ENCODE results near the gene POLR2M. TPM values are rescaled to one million over a fixed set of nuclear protein-coding genes. Genes with fewer than 3 reads are reported as not detected.
A peak's percentile ranks its signal among the peaks of the same experiment; 100 is the strongest.

The POLR2M gene
- total RNA-seq, 2 donors from 2014 or later = 14.5 to 22.6 TPM

GRCh38 chr15:57761562-57761961 is 55.0 kb downstream of the POLR2M start:
- intact Hi-C loops (cut with DNase I) = no loop called here
- DNase-seq (no peak), ATAC-seq (no peak)
- 88 to 100% methylated on average over 1 of the region's 1 CpG for WGBS, 2 donors
- no peak overlapping the region for H3K4me3 ChIP-seq
- no peak overlapping the region for H3K27ac ChIP-seq
- no peaks in the 10 kb centered on the region for H3K27me3 ChIP-seq
- H3K36me3 ChIP-seq (replicated peaks in 1 of 2; ENCODE audit: insufficient read depth in 1 of 2, low read depth in 2 of 2) = no peaks in the 10 kb centered on the region
- TF ChIP-seq, protein P1, sequence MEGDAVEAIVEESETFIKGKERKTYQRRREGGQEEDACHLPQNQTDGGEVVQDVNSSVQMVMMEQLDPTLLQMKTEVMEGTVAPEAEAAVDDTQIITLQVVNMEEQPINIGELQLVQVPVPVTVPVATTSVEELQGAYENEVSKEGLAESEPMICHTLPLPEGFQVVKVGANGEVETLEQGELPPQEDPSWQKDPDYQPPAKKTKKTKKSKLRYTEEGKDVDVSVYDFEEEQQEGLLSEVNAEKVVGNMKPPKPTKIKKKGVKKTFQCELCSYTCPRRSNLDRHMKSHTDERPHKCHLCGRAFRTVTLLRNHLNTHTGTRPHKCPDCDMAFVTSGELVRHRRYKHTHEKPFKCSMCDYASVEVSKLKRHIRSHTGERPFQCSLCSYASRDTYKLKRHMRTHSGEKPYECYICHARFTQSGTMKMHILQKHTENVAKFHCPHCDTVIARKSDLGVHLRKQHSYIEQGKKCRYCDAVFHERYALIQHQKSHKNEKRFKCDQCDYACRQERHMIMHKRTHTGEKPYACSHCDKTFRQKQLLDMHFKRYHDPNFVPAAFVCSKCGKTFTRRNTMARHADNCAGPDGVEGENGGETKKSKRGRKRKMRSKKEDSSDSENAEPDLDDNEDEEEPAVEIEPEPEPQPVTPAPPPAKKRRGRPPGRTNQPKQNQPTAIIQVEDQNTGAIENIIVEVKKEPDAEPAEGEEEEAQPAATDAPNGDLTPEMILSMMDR (IDR thresholded peaks at IDR 0.05) = no peak
- no peak for TF ChIP-seq POLR2A (IDR thresholded peaks at IDR 0.05)
- no peaks in the 10 kb centered on the region for H3K4me1 ChIP-seq
- no peaks in the 10 kb centered on the region for H3K9me3 ChIP-seq

DNA sequence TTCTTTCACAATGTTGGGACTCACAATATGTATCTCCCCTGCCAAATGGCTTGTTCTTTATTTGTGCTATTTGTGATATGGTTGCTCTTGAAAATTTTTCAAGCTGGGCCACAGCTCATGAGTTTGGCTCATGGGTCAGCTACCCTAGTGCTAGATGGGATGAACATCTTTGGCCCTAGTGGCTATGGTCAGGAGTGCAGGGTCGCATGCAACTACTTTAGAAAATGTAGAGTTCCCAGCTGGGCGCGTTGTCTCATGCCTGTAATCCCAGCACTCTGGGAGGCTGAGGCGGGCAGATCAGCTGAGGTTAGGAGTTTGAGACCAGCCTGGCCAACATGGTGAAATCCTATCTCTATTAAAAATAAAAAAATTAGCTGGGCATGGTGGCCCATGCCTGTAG is 55.8 kb downstream of the POLR2M start:
- Histone ChIP-seq H3K4me1 (no peaks in the 10 kb centered on the region), H3K27ac (no peak overlapping the region), H3K27me3 (no peaks in the 10 kb centered on the region), H3K4me3 (no peak overlapping the region), H3K36me3 (replicated peaks in 1 of 2; ENCODE audit: insufficient read depth in 1 of 2, low read depth in 2 of 2) (no peaks in the 10 kb centered on the region), H3K9me3 (no peaks in the 10 kb centered on the region)
- intact Hi-C loops (cut with DNase I) = no loop called here
- DNase-seq (no peak), ATAC-seq (no peak)
- TF ChIP-seq POLR2A (IDR thresholded peaks at IDR 0.05) = no peak
- TF ChIP-seq, protein P1 (IDR thresholded peaks at IDR 0.05) = peak in 1 of 7 experiments; percentile 5
- WGBS, 2 donors = 92 to 96% methylated on average over 4 of the region's 4 CpGs

- intact Hi-C loops (cut with DNase I) = no loop called here
- ATAC-seq = no peak
- no peak for DNase-seq
- H3K27ac ChIP-seq = no peak overlapping the region
- WGBS, 2 donors = 79 to 81% methylated on average over 5 of the region's 5 CpGs
- H3K4me3 ChIP-seq = no peak overlapping the region
- TF ChIP-seq, protein P1 (IDR thresholded peaks at IDR 0.05) = no peak
- TF ChIP-seq POLR2A (IDR thresholded peaks at IDR 0.05) = no peak
- H3K4me1 ChIP-seq = no peaks in the 10 kb centered on the region
- H3K36me3 ChIP-seq (replicated peaks in 1 of 2; ENCODE audit: insufficient read depth in 1 of 2, low read depth in 2 of 2) = no peaks in the 10 kb centered on the region
- no peaks in the 10 kb centered on the region for H3K27me3 ChIP-seq
- no peaks in the 10 kb centered on the region for H3K9me3 ChIP-seq
Observed at GRCh38 chr15:57763176-57763964, 56.9 kb downstream of the POLR2M start.

Other genes starting within 250 kb of the POLR2M start
- gene MYZAP, start 114.8 kb upstream of the POLR2M start, total RNA-seq = 10 to 100 TPM; 10.9 to 16.3 TPM